DND-41 (cell line): ENCODE data around the gene NAPEPLD.

Experiments
- CTCF ChIP-seq: IDR thresholded peaks from 2 replicates; pipeline ENCODE4 v1.5.1; 2012; ENCODE audit warnings: borderline replicate concordance, low read length, moderate library complexity, mild to moderate bottlenecking; ENCODE audit not compliant: poor library complexity, severe bottlenecking; ENCODE audit errors: extremely low read depth
- EZH2 ChIP-seq: IDR thresholded peaks from 3 replicates; pipeline ENCODE4 v1.6.1; 2012; ENCODE audit warnings: borderline replicate concordance, low read depth, mild to moderate bottlenecking, moderate library complexity, low read length, inconsistent platforms; ENCODE audit not compliant: severe bottlenecking

- TF ChIP-seq CTCF, result no peak
- TF ChIP-seq EZH2, result no peak
Measured at GRCh38 chr7:103154042-103154441, 5.1 kb upstream of the NAPEPLD start.
